ENCODE data around the gene CERS2.

DNA sequence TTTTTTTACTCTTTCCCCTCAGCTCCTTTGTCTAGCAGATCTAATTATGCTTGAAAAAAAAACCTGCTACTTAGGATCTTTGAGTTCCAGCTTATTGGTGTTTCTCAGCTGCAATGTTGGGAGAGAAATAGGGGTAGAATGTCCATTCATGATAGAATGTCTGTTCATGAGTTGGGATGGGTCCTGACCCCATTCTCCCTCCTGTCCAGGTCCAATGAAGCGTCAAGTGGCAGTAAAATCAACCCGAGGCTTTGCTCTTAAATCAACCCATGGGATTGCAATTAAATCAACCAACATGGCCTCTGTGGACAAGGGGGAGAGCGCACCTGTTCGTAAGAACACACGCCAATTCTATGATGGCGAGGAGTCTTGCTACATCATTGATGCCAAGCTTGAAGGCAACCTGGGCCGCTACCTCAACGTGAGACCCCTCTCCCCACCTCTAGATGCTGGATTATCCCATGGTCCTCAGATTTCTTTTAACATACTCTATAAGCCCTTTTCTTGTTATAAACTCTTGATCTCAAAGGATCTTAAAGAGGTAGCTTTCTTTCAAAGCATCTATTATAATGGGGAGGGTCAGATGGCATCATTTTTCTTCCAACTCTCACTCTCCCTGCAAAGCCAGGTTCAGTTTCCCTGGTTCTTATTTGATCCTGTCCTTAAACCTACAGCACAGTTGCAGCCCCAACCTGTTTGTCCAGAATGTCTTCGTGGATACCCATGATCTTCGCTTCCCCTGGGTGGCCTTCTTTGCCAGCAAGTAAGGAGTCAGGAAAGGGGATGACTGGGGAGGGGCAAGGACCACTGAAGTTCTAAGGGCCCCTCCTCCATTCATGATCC lies 11.1 kb downstream of the CERS2 start:
- no peak for TF ChIP-seq CTCF (IDR thresholded peaks at IDR 0.05)
- no peak for TF ChIP-seq POLR2A (IDR thresholded peaks at IDR 0.05)
